Measurements from ENCODE around the gene JAML. TPM values are rescaled to one million over a fixed set of nuclear protein-coding genes. Genes with fewer than 3 reads are reported as not detected.

The JAML gene
- total RNA-seq, 1 experiment from 2014 or later = not detected

DNA sequence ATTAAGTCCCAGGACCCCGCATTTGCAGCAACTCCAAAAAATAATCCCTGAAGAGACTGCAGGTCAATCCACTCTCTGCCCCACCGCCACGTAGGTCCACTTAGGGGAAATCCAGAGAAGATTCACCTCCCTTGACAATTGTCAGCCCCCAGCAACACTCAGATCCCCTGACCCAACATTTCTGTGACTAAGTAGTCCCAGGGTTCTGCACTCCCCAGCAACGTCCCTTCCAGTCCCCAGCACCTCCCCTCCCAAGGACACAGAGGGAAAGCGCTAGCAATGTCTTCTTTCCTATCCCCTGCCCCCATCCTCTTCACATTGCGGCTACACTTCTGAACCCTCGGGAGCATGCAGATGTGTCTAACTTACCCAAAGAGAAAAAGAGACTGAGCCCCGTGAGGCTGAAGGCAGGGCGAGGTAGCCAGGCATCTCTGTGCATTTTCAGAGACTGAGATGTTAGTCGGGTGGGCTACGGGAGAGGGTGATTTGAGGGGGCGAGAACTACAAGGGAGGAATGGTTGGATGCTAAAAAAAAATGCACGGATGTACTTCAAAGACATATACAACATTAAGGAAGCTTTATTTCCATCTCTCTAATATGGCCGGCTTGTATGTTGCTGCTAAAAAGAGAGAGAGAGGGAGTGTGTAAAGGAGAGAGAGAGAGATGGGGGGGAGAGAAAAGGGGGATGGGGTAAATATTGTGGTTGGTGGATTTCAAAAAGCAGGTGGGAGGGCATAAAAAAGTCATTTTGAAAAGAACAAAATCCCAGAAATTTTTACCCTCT, 48.6 kb downstream of the JAML start, which contains the start of gene SCN2B:
Gene SCN2B (minus strand): TSS at position 647 of the 785 bp plus-strand sequence. CDS start 208 bp downstream, at position 439.
- H3K4me3 Mint-ChIP-seq (ENCODE audit: unreplicated experiment) = no peak within 1 kb of the TSS
- TF ChIP-seq, protein P1, sequence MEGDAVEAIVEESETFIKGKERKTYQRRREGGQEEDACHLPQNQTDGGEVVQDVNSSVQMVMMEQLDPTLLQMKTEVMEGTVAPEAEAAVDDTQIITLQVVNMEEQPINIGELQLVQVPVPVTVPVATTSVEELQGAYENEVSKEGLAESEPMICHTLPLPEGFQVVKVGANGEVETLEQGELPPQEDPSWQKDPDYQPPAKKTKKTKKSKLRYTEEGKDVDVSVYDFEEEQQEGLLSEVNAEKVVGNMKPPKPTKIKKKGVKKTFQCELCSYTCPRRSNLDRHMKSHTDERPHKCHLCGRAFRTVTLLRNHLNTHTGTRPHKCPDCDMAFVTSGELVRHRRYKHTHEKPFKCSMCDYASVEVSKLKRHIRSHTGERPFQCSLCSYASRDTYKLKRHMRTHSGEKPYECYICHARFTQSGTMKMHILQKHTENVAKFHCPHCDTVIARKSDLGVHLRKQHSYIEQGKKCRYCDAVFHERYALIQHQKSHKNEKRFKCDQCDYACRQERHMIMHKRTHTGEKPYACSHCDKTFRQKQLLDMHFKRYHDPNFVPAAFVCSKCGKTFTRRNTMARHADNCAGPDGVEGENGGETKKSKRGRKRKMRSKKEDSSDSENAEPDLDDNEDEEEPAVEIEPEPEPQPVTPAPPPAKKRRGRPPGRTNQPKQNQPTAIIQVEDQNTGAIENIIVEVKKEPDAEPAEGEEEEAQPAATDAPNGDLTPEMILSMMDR (IDR thresholded peaks at IDR 0.05; ENCODE audit: unreplicated experiment) = no peak
- no peaks in the 10 kb centered on the region for H3K36me3 Mint-ChIP-seq (ENCODE audit: insufficient read depth, unreplicated experiment)
- H3K9me3 Mint-ChIP-seq (ENCODE audit: unreplicated experiment) = no peaks in the 10 kb centered on the region
- POLR2A ChIA-PET = interaction anchor here (0.6 to 0.9 kb wide), 2 partner anchors 33 to 83 kb away, joined by 3 read pairs; no protein-coding TSS in a partner anchor
- intact Hi-C loops (cut with micrococcal nuclease) = loop anchor here (10.0 kb wide), 1 partner anchor 371 kb away; no protein-coding TSS in a partner anchor
- no peaks in the 10 kb centered on the region for H3K27me3 Mint-ChIP-seq (ENCODE audit: insufficient read depth, unreplicated experiment)
- peaks cover 8% of the 10 kb centered on the region for H3K4me1 Mint-ChIP-seq (ENCODE audit: insufficient read depth, unreplicated experiment)
- no peak for DNase-seq (ENCODE audit: unreplicated experiment)
- no TSS peak for BruUV-seq (replicated peaks)
- CTCF ChIA-PET = interaction anchor here (0.5 to 0.6 kb wide), 3 partner anchors 16 to 388 kb away, joined by 3 to 4 read pairs (median 4); no protein-coding TSS in a partner anchor
- H3K27ac Mint-ChIP-seq (ENCODE audit: low read depth, unreplicated experiment) = no peak within 1 kb of the TSS

DNA sequence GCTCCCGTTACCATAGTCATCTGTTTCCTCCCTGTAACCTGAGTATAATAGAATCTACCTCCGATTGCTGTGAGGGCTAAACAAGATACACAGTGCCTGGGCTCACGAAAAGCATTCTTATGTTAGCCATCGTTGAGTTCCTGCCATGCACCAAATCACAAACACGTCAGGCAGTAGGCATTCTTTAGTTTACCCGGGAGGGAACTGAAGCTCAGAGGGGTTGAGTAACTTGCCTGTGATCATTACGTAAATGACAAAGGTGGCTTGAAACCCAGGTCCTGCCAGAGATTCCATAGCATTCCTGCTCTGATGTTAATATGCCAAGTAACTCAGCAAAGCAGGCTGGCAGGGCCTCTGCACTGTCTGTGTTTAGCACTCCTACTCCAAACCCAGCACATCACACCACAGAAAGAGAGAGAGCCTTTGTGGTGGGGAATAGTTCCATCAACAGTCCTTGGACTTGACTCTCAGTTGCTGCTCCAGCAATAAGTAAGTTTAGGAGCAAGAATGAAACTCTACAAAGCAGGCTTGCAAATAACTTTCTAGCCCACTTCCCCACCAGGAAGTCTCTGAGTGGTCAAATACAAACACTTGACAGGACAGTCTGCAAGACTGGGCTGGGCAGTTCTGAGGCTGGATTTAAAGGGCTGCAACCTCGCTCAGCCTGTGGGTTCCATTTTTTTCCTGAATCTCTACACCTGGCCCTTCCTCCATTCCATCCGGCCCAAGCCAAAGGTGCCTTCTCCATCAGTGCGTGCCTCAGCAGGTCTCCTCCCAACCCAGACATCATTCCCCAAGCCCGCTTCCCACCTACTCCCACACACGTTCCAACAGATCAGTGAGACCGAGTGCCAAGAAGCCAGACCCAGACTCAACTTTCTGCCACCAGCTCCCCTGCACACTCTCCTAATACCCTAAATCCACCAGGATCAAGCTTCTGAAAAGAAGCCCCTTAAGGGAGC, 49.5 kb downstream of the JAML start:
- Mint-ChIP-seq H3K4me1 (ENCODE audit: insufficient read depth, unreplicated experiment) (peaks cover 8% of the 10 kb centered on the region), H3K27ac (ENCODE audit: low read depth, unreplicated experiment) (no peak overlapping the region), H3K27me3 (ENCODE audit: insufficient read depth, unreplicated experiment) (peaks cover 6% of the 10 kb centered on the region), H3K36me3 (ENCODE audit: insufficient read depth, unreplicated experiment) (no peaks in the 10 kb centered on the region), H3K9me3 (ENCODE audit: unreplicated experiment) (no peaks in the 10 kb centered on the region), H3K4me3 (ENCODE audit: unreplicated experiment) (no peak overlapping the region)
- intact Hi-C loops (cut with micrococcal nuclease) = loop anchor here (10.0 kb wide), 1 partner anchor 371 kb away; no protein-coding TSS in a partner anchor
- TF ChIP-seq, protein P1 (IDR thresholded peaks at IDR 0.05; ENCODE audit: unreplicated experiment) = no peak
- ChIA-PET CTCF (interaction anchor here (0.5 to 1.4 kb wide), 5 partner anchors 20 to 1164 kb away, joined by 3 to 6 read pairs (median 3); no protein-coding TSS in a partner anchor), POLR2A (interaction anchor here (0.9 to 1.5 kb wide), 5 partner anchors 10 to 120 kb away, joined by 3 to 5 read pairs (median 3); no protein-coding TSS in a partner anchor)
- peak; percentile 67 for DNase-seq (ENCODE audit: unreplicated experiment)
- no TSS peak for BruUV-seq (replicated peaks)

DNA sequence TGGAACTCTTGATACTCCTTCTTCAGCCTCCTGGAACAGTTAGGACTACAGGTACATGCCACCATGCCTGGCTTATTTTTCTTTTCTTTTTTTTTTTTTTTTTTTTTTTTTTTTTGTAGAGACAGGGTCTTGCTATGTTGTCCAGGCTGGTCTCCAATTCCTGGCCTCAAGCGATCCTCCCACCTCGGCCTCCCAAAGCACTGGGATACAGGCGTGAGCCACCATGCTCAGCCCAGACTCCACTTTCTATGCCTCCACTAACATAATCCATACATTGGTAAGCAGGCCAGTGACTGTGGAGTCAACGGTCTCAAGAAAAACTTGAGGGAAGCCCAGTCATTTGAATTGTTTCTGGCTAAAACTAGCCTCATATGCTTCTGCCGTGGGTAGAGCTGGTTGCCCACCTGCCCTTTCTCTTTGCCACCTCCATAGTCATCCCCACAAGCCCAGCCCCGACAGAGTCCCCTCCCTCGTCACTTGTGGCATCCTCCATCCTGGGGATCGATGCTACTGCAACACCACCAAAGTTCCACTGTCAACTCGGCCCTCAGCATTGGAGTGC, 50.7 kb downstream of the JAML start:
- Mint-ChIP-seq H3K27me3 (ENCODE audit: insufficient read depth, unreplicated experiment) (peaks cover 18% of the 10 kb centered on the region), H3K9me3 (ENCODE audit: unreplicated experiment) (no peaks in the 10 kb centered on the region), H3K27ac (ENCODE audit: low read depth, unreplicated experiment) (no peak overlapping the region), H3K36me3 (ENCODE audit: insufficient read depth, unreplicated experiment) (no peaks in the 10 kb centered on the region), H3K4me3 (ENCODE audit: unreplicated experiment) (no peak overlapping the region), H3K4me1 (ENCODE audit: insufficient read depth, unreplicated experiment) (peaks cover 8% of the 10 kb centered on the region)
- no peak for DNase-seq (ENCODE audit: unreplicated experiment)
- no TSS peak for BruUV-seq (replicated peaks)
- POLR2A ChIA-PET = interaction anchor here (1.0 to 1.5 kb wide), 3 partner anchors 11 to 39 kb away, joined by 3 read pairs; no protein-coding TSS in a partner anchor
- CTCF ChIA-PET = interaction anchor here (0.6 to 5.6 kb wide), 8 partner anchors 19 to 137 kb away, joined by 3 to 66 read pairs (median 3); no protein-coding TSS in a partner anchor
- intact Hi-C loops (cut with micrococcal nuclease) = loop anchor here (10.0 kb wide), 1 partner anchor 369 kb away; no protein-coding TSS in a partner anchor
- TF ChIP-seq, protein P1 (IDR thresholded peaks at IDR 0.05; ENCODE audit: unreplicated experiment) = no peak
